RPMI8226 (cell line): ENCODE measurements around the gene SEC23A.

Source experiments
- DNase-seq: peaks from one replicate; pipeline ENCODE4 v3.0.0-alpha.2; 2015

The SEC23A gene

GRCh38 chr14:38982837-38983236 lies 120.2 kb downstream of the SEC23A start:
- no peak for DNase-seq

GRCh38 chr14:38982278-38982677 lies 120.8 kb downstream of the SEC23A start:
- DNase-seq: no peak
